Epithelial cell of esophagus (primary cell): Measurements from ENCODE around the gene RAPGEF3.
A peak's percentile ranks its signal among the peaks of the same experiment; 100 is the strongest.

ENCODE experiments used
- DNase-seq: peaks from one replicate; pipeline ENCODE4 v3.0.0; 2010; ENCODE audit warnings: low read depth
- H3K4me3 ChIP-seq: 2 replicates; pipeline ENCODE4 v1.5.1; 2011; ENCODE audit warnings: mild to moderate bottlenecking, low read length, control low read depth
- CTCF ChIP-seq: IDR thresholded peaks from 2 replicates; pipeline ENCODE4 v1.5.1; 2011; ENCODE audit warnings: low read depth, mild to moderate bottlenecking, low read length, control low read depth, inconsistent platforms; ENCODE audit not compliant: insufficient read depth; ENCODE audit errors: missing control alignments

RAPGEF3 gene, protein sequence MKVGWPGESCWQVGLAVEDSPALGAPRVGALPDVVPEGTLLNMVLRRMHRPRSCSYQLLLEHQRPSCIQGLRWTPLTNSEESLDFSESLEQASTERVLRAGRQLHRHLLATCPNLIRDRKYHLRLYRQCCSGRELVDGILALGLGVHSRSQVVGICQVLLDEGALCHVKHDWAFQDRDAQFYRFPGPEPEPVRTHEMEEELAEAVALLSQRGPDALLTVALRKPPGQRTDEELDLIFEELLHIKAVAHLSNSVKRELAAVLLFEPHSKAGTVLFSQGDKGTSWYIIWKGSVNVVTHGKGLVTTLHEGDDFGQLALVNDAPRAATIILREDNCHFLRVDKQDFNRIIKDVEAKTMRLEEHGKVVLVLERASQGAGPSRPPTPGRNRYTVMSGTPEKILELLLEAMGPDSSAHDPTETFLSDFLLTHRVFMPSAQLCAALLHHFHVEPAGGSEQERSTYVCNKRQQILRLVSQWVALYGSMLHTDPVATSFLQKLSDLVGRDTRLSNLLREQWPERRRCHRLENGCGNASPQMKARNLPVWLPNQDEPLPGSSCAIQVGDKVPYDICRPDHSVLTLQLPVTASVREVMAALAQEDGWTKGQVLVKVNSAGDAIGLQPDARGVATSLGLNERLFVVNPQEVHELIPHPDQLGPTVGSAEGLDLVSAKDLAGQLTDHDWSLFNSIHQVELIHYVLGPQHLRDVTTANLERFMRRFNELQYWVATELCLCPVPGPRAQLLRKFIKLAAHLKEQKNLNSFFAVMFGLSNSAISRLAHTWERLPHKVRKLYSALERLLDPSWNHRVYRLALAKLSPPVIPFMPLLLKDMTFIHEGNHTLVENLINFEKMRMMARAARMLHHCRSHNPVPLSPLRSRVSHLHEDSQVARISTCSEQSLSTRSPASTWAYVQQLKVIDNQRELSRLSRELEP

DNA sequence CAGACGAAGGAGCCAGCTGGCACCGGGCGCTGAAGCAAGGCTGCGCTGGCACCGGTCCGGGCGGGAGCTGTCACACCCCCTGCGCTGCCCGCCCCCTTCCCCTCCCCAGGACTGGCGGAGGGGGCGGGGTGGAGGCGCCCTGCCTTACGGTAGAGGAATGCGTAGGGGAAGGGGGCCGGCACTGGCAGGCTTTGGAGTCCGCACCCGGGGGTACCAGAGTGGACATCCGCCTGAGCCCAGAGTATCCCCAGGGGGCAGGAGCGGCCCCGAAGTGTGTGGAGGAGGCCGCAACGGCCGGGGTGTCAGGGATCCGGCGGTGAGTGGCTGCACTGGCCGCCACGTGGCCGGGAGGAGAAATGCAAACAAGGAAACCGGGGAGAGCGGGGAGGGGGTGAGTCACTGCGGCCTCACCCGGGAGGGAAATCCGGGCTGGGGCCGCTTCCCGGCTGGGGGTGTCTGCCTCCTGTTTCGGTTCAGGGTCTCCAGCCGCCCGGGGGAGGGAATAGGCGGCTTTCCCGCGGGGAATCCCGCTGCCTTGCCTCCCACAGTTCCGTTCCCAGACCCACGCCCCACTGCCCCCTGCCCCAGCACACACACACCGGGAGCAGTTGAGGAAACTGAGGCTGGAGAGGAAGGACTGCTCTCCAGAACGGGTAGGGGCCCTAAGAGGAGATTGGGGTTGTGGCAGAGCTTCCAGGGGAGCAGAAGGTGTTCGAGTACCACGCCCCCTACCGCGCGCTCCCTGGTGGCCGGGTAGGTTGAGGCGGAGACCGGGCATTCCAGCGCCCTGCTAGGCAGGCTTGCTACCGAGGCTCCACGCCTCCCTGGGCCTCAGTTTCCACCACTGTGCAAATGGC lies at the start of gene RAPGEF3:
Gene RAPGEF3 (minus strand): TSS at position 47 of the 857 bp plus-strand sequence. CDS start 324 bp downstream, outside the sequence.
- peak; percentile 51 for TF ChIP-seq CTCF

DNA sequence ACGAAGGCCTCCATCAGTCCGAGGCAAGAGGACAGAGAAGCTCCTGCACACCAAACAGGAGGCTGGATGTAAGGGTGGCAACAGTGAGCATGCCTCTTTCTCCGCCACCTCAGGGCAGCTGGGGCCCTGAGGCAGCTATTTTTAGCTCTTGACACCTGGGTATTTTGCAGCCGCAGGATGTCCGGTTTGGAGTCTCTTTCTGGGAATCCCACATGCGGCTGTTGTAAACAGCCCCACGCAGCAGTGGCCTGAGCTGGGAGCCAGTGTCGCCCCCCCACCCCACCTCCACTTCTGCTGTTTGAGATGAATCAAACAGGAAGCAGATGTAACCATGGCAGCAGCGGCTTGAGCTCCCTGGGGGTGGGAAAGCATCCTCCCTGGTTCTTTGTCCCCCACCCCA lies 49.4 kb upstream of the RAPGEF3 start:
- no peak overlapping the region for H3K4me3 ChIP-seq
- TF ChIP-seq CTCF, result no peak
- DNase-seq, result no peak

More for the DNA sequence above, at the start of gene RAPGEF3:
- peak; percentile 88 for DNase-seq
- peak within 1 kb of the TSS; percentile 55 for H3K4me3 ChIP-seq

- no peak for DNase-seq
- no peak for TF ChIP-seq CTCF
- H3K4me3 ChIP-seq, result no peak overlapping the region
Measured at GRCh38 chr12:47807338-47807737, 48.7 kb upstream of the RAPGEF3 start.

DNA sequence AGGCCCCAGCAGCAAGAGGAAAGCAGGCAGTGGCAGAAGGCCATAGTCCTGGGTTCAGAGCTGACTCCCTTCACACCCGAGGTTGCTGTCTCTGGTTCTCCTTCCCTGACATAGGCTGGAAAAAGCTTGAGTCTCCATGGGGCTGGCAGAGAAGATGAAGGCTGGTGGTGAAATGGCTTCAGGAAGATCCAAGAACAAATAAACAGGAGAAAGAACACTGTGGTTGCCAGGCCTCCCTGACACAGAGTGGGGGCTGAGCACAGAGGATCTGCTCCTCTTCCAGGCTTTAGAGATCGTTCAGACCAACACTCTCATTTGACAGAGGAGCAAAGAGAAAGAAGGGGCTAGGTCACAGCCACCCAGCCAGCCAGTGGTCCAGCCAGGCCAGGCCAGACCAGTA lies 46.7 kb upstream of the RAPGEF3 start:
- no peak for TF ChIP-seq CTCF
- H3K4me3 ChIP-seq, result no peak overlapping the region
- DNase-seq, result no peak

GRCh38 chr12:47804171-47804570 lies 45.5 kb upstream of the RAPGEF3 start:
- no peak overlapping the region for H3K4me3 ChIP-seq
- TF ChIP-seq CTCF, result no peak
- no peak for DNase-seq

GRCh38 chr12:47803191-47803875 lies 44.7 kb upstream of the RAPGEF3 start:
- no peak for TF ChIP-seq CTCF
- no peak for DNase-seq
- H3K4me3 ChIP-seq, result no peak overlapping the region
